CD4-positive, alpha-beta T cell treated with Interferon gamma for 1 hour (primary cell): ENCODE results near the gene PIP5K1C.
"Not testable (repeated sequence)": the region's sequence is repeated elsewhere in the genome, so short reads cannot be mapped to it uniquely, and the experiment has no call there.

ENCODE experiments used
- DNase-seq: peaks from one replicate; pipeline ENCODE4 v3.0.0-alpha.2; 2020

The PIP5K1C gene

GRCh38 chr19:3673506-3674439, 26.5 kb downstream of the PIP5K1C start:
- DNase-seq = no peak

- no peak for DNase-seq
These were observed 27.3 kb downstream of the PIP5K1C start for GRCh38 chr19:3672993-3673392.

DNA sequence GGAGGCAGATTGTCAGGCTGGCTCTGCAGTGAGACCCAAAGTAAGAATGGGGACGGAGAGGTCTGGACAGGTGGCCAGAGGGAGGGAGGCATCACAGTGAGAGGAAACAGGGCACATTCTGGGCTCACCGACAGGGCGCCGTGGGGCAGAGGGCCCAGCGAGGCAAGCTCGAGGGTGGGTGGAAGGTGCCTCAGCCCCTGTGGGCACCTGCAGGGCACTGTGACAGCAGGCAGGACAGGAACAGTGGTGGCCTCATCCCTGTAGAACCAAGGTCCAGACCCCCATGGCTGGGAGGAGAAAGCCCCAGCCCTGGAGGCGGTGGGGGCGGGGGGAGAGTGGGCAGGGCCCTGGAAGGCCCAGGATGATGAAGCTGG, 27.7 kb downstream of the PIP5K1C start:
- no peak for DNase-seq

- no peak for DNase-seq
These were observed 28.3 kb downstream of the PIP5K1C start for GRCh38 chr19:3671680-3672574.

GRCh38 chr19:3670796-3671679, 29.2 kb downstream of the PIP5K1C start:
- peak; percentile 49 for DNase-seq

DNA sequence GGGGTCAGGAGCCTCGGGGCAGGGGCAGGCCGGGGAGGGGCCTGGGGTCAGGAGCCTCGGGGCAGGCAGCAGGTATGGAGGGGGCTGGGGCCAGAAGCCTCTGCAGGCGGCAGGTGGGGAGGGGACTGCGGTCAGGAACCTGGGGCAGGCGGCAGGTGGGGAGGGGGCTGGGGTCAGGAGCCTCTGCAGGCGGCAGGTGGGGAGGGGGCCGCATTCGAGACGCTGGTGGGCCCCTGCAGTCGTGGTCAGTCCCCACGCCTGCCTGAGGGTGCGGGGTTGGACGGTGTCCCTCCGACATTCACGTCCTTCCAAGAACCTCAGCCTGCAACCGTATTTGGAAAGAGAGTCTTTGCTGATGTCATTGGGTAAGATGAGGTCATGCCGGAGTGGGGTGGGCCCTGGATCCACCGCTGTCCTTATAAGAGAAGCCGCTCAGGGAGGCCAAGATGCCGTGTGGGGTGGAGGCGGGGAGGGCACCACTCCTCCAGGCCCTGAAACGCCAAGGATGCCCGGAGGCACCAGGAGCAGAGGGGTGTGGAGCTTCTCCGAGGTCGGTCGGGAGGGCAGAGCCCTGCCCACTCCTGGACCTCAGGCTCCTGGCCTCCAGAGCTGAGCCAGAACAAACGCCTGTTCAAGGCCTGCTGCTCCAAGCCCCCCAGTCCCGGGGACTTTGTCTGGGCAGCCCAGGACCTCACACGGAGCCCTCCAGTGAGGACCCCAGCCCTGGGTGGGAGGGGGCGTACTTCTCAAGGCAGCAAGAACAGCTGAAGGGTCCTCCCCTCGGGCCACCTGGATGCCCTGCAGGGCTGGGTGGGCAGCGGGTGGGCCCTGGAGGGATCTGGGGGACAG, 30.1 kb downstream of the PIP5K1C start:
- no peak for DNase-seq

- no peak for DNase-seq
These were observed 31.0 kb downstream of the PIP5K1C start for GRCh38 chr19:3669082-3669946.

- DNase-seq = no peak
These were observed 31.8 kb downstream of the PIP5K1C start for GRCh38 chr19:3668331-3669081.

DNA sequence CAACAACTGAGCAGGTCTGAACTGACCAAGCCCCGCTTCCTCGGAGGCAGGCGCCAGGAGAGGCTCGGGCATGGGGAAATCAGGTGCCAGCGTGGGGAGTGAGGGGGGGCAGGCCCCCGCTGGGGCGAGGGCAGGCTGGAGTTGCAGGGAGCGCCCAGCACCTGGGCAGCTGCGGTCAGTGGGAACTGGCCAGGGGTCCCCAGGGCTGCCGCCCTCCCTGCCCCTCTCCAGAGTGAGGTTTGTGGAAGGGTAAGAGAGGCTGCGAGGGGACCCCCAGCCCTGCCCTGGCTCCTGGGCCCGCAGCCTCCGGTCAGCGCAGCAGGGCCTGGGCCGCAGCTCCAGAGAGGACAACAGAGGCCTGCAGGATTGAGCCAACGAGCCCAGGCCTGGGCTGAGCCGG, 32.5 kb downstream of the PIP5K1C start:
- DNase-seq = no peak

GRCh38 chr19:3667037-3667638, 33.1 kb downstream of the PIP5K1C start:
- DNase-seq = no peak

DNA sequence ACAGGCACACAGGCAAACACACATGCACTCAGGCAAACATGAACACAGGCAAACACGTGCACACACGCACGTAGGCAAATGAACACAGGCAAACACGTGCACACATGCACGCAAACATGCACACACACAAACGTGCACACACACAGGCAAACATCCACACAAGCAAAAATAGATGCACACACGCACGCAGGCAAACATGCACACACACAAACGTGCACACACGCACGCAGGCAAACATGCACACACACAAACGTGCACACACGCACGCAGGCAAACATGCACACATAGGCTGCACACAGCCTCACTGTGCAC, 33.8 kb downstream of the PIP5K1C start:
- not testable (repeated sequence) for DNase-seq

DNA sequence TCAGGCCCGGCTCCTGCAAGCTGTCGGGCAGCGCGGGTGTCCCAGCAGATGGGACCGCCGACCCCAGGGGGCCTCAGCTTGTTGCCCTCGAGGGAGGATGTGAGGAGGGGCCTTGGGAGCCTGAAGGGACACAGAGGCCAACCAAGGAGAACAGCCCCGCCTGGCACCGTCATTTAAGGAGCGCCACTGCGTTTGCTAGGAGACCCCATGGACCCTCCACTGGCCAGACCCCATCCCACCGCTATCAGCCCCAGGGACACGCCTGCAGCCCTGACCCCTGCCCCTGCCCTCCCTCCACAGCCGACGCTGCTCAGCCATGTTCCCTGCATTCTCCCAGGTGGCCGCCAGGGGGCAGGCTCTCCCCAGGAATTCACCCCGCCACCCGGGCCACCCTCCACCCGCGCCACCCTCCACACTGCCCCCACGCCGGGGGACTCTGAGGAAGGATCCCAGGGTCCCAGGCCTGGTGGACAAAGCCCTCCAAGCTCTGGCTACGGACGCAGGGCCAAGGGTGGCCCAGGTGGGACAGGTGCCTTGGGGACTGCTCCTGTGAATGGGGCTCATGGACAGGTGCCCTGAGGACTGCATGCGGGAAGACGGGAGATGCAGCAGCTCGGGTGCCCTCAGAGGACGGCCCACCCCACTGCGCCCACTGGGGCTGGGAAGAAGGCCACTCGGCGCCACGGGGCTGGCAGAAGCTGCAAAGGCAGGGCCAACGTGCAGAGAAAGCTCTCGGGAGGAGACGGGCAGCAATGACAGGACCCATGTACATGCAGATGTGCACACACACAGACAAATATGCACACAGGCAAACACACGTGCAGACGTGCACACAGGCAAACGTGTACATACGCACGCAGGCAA, 34.4 kb downstream of the PIP5K1C start:
- peak; percentile 65 for DNase-seq

DNA sequence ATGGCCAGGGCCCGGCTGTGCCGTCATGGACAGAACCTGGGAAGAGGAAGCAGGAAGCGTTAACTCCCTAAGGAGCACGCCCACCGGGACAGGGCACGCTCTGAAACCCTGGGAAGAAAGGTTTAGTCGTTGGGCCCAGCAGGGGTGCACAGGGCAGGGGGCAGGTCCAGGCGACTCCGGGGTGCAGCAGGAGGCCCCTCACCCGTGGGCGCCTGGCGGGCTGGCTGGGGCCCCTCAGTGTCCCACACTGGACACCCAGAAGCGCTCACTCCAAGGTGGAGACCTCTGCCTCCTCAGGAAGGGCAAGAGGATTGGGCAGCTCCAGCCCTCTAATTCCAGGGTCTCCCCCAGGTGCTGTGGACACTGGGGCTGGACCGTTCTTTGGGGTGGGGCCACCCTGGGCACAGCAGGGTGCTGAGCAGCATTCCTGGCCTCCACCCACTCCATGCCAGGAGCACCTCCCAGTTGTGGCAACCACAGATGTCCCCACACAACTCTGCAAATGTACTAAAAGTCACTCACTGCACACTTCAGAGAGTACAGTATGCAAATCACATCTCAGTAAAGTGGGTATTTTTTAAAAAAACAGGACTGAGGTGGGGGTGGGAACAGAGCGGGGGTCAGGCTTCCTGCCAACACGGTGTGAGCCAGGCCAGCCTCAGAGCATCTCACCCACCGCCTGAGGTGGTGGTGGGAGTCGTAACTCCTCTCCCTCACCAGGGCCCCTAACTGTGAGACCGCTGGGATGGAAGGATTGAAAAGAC, 35.2 kb downstream of the PIP5K1C start:
- no peak for DNase-seq

GRCh38 chr19:3663838-3664237, 36.4 kb downstream of the PIP5K1C start:
- DNase-seq = no peak

GRCh38 chr19:3661284-3662238, 38.7 kb downstream of the PIP5K1C start:
- no peak for DNase-seq

- no peak for DNase-seq
These were observed 39.6 kb downstream of the PIP5K1C start for GRCh38 chr19:3660493-3661219.
